Glomerular visceral epithelial cell (primary cell): ENCODE measurements around the gene ABTB2.

Experiments used
- DNase-seq: peaks from one replicate; pipeline ENCODE4 v3.0.0-alpha.2; 2016; ENCODE audit errors: extremely low spot score

Gene ABTB2

GRCh38 chr11:34169686-34170085, 188.1 kb downstream of the ABTB2 start:
- no peak for DNase-seq

DNA sequence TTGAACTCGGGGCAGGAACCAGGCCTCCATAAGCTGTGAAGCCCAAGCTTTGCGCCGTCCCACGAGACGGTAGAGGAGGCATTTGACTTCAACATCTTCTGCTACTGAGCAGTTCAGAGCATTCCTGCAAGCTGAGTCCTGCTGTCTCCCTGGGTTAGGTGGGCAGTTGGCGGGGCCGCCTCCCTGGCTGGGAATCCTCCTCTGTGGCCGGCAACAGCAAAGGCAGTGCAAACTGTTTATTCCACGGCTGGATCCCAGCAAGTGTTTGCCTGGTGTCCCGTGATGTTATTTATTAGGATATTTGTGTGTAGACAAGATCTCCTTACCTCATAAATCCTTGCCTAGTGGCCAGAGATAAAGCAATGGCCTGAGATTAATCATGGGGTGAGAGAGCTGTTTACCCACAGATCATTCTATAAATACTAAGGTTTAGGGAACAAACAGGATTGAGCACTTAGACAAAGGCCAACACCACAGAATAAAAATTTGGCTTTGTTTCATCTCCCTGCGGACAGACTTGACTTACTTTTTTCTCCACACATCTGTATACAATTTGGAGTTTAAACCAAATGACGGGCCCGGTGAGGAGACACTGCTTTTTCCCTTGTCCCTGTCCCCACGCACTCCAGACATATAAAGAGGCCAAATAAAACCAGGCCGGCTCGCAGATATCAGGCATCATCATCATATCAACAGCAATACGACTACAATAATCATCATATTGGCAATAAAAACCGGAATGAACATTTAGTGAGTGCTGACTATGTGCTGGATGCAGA, 189.0 kb downstream of the ABTB2 start:
- DNase-seq, result no peak

DNA sequence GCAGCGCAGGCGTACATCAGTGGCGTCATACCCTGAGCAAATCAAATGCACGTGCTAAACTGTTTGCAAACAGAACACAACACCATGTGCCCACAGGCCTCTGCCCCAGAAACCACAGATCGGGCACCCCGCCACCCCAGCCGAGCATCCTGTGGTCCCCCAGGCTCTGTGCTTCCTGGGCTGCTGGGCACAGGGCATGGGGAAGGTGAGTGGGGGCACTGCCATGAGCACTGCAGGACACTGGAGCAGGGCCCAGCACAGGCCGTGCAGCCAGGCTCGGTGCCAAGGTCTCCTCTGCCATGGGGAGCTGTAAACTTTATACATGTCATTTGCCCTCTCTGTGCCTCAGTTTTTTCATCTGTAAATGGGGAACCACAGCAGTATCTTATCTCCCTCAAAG, 189.8 kb downstream of the ABTB2 start:
- no peak for DNase-seq

DNA sequence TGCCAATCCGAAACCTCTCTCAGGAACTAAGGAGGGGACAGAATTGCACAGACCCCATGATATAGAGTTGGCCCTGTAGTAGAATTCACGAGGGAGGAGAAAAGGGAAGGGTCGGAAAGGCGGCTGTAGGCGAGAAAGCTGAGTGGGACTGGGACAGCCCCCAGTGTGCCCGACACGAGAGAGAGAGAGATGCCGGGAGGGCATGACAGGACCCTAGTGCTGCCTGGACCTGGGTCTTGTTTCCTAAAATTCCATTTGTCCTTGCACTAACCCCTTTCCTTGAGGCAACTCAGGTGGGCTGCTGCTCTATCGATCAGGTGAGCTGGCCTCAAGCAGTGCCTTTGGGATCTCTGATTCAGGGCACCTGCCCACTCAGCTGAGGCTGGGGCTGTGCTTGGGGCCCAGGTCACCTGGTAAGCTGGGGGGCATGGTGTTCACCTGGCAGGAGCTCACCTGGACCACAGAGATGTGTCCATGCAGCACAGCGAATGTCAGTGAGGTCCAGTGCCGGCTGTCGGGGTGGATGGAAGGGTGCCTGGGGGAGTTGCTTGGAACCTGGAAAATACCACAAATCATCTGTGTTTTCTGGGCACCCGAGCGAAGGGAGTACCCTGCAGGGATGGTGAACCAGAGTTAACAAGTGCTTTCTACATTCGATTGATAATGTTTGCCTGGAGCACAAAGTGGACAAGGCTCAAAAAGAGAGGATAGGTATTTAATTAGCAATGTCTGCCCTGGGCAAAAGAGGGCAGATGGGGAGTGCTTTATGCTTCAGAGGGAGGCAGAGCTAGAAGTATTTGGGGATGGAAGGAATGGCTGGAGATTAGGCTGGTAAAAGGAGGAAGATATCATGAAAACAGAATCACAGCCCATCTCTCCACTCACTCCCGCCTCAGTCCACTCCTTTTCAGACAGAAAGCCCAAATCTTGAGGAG, 190.7 kb downstream of the ABTB2 start:
- no peak for DNase-seq

GRCh38 chr11:34165786-34166555, 191.8 kb downstream of the ABTB2 start:
- DNase-seq, result peak; percentile 48

GRCh38 chr11:34165121-34165520, 192.7 kb downstream of the ABTB2 start:
- DNase-seq, result no peak

- no peak for DNase-seq
These were observed 195.0 kb downstream of the ABTB2 start for GRCh38 chr11:34162856-34163255.

DNA sequence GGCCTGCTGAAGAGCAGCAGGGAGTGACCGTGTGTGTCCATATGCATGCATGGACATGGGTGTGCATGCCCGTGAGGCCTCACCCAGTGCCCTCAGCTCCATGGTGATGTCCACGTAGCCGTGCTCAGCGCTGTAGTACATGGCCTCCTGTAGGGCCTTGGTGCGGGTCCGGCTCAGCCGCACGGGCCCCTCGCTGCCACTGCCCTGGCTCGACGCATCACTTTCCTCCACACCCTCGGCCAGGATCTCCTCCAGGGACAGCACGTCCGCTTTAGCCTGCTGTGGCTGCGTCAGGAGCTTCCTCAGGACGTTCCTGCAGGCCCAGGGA, 195.4 kb downstream of the ABTB2 start:
- DNase-seq, result no peak

DNA sequence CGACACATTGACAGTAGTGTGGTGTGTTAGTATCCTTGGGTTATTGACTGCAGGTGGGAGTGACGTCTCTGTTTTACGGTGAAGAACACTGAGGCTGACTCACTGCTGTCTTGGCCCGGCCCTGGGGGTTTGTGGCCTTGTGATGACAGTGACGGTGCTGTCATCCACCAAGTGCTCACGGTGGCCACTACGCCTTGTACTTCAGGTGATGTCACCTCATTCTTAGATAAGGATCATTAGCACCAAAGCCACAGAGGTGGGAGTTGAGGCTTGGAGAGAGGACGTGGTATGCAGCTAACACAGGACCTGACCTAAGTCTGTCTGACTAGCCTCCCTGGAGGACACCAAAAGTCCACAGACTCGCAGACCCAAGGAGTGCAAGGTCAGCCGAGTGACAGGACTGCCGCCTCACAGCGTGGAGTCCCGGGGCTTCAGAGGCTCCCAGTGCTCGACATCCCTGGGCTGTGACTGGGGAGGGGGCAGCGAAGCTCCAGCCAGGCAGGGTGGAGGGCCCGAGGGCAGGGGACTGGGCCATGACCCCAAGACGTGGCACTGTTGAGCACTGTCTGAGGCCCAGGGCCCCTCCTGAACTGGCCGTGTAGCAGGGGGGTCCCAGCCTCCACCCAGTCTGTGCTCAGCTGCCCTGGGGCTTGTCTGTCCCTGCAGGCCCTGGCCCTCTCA, 195.9 kb downstream of the ABTB2 start:
- DNase-seq, result peak; percentile 81

- DNase-seq, result no peak
These were observed 196.4 kb downstream of the ABTB2 start for GRCh38 chr11:34161361-34161760.

DNA sequence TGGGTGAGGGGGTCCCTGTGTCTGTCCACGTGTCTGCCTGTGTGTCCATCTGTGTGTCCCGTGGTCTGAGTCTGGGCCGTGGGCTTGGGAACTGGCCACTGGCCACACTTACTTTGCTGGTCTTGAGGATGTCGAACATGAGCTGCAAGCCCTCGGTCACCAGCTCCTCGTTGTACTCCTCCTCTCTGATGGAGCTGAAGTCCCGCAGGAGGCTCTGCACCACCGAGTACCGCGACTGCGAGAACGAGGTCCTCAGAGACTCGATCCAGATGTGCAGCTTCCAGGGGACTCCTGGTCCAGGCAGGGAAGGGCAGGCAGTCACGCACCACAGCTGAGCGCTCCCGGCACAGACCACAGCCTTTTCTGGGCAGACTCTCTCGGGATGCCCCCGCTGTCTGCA, 197.0 kb downstream of the ABTB2 start:
- no peak for DNase-seq

GRCh38 chr11:34160049-34160721, 197.6 kb downstream of the ABTB2 start:
- DNase-seq, result no peak

GRCh38 chr11:34158661-34159060, 199.1 kb downstream of the ABTB2 start:
- DNase-seq, result no peak

DNA sequence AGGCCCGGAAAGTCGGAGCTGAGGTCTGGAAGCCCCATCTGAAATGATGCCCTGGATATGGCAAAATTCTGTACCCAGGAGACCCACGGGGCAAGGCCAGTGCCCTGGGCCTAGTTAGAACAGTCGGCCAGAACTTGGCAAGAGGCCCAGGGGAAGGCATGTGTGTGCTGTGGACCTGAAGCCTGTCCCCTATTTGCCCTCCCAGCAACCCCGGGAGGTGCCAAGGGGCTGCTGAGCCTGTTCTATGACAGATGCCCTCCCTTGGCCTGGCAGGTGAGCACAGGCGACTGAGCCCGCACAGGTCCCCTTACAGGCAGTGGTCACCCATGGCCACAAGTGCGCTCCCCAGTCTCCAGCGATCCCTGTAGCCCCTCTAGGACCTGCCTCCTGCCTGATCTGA, 200.6 kb downstream of the ABTB2 start:
- DNase-seq, result no peak

- no peak for DNase-seq
These were observed 202.1 kb downstream of the ABTB2 start for GRCh38 chr11:34155757-34156062.

DNA sequence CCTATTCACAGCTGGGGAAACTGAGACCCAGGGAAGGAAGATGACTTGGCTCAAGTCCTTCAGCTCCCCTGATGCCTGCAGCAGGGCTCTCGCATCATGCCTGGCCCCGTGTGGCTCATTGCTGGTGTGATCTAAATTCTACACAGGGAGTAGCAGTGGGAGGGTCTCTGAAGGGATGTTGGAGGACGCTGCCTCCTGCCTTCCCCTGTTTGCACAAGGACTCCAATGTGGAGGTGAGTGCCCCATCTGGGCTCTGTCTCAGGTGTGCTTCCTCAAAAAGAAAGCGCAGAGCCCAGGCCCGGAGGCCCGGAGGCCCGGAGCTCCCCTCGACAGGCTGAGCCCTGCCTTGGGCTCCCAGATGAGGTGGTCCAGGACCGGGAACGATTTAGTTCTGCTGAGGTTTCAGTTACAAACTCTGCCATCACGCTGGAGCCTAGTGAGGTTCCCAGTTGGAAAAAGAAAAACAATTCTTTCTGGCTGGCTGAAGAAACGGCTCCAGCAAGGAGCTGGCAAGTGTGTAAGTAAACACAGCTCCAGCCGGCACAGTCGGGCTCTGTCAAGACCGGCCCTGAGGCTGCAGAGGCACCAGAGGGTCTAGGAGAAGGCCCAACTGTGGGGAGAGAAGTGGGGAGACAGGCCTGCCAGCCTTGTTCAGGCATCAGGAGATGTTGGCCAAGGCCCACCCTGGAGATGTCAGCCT, 202.6 kb downstream of the ABTB2 start:
- DNase-seq, result no peak

GRCh38 chr11:34154059-34154875, 203.5 kb downstream of the ABTB2 start:
- no peak for DNase-seq

DNA sequence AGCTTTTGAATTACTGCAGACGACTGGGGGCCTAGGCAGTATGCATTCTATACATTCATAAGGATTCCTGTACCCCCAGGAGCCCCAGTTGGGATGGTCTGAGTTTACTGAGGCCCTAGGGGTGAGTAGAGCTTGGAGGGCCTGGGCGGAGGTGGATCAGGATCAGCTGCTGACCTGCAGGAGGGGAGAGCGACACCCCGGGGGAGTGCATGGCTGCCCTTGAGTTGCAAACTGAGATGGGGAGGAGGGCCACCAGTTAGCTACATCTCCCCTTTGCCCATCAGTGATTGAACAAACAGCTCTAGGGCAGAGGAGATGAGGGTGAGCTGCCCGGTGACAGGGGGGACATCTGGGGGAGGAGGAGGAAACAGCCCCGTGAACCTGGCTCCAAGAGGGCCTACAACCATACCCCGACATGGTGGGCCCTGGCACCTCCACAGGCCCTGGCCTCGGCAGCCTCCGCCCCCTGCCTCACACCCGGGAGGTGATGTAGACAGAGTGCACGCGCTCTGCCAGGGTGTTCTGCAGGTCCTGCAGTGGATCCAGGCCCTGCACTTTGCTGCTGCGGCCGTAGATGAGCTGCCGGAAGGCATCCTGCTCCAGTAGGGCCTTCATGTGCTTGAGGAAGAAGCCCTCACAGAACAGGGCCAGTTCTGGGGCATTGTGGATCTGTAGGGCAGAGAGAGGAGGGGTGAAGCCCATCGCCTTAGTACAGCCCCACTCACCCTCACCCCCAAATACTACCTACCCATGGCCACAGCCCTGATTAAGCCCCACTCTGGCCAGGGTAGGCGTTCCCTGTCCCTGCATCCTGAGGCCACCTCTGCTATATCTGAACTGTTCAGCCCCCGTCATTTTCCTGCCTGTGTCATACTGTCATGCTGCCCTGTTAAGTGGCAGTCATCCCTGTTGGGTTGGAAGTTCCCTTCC, 205.6 kb downstream of the ABTB2 start:
- DNase-seq, result no peak

DNA sequence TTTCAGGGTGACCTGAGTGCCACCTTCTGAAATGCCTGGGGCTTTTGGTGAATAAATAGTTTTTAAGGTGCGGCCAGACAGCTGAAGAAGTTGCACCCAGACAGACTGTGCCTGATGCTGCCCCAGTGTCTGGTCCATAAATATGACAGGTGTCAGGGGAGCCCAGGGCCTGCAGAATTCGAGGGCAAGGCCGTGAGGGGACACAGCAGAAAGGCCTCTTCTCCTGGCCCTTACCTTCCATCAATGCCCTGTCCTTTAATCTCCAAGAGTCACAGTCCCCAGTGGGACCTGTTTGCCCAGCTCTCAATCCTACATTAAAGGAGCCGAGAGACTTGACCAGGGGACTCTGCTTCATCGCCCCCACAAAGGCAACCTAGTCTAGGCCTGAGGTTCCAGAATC, 206.6 kb downstream of the ABTB2 start:
- DNase-seq, result no peak
